Measurements from ENCODE around the gene TBC1D14. TPM values are rescaled to one million over a fixed set of nuclear protein-coding genes. Genes with fewer than 3 reads are reported as not detected.
A peak's percentile ranks its signal among the peaks of the same experiment; 100 is the strongest.

The TBC1D14 gene
- total RNA-seq, 1 experiment from 2014 or later = 50.2 TPM

- Mint-ChIP-seq H3K4me1 (peaks cover 43 to 44% of the 10 kb centered on the region in 2 experiments), H3K27me3 (ENCODE audit: low read depth) (no peaks in the 10 kb centered on the region), H3K4me3 (peak overlapping the region; percentile 40 to 61), H3K9me3 (no peaks in the 10 kb centered on the region), H3K36me3 (ENCODE audit: insufficient read depth in 1 of 3, low read depth in 3 of 3) (peaks cover 3 to 14% (median 9%) of the 10 kb centered on the region in 3 experiments; a peak in 5 of 7 replicates), H3K27ac (peak overlapping the region in 2 of 3 experiments; percentile 31 to 76; a peak in 3 of 7 replicates)
- Histone ChIP-seq H3K14ac (ENCODE audit: insufficient read depth, low read length) (no peak overlapping the region; the same call in 1 of the 2 replicates), H3K79me2 (ENCODE audit: insufficient read depth, low read length) (peaks cover 17% of the 10 kb centered on the region; the same call in 1 of the 2 replicates), H3K23me2 (ENCODE audit: insufficient read length, low read depth, low read length, poor library complexity, severe bottlenecking) (peaks cover 6% of the 10 kb centered on the region), H3K9me3 (ENCODE audit: control insufficient read depth, low read depth, low read length) (no peaks in the 10 kb centered on the region), H4K5ac (ENCODE audit: insufficient read length, low read depth, low read length) (no peak overlapping the region), H3K23ac (ENCODE audit: insufficient read length, low read depth, low read length) (no peak overlapping the region), H3K9ac (ENCODE audit: extremely low read depth, insufficient read length, low read length) (no peak overlapping the region), H2AFZ (ENCODE audit: low read length) (no peak overlapping the region), H3K4me1 (ENCODE audit: insufficient read depth, low read length) (peaks cover 5% of the 10 kb centered on the region; the same call in 1 of the 2 replicates), H4K91ac (ENCODE audit: insufficient read length, low read depth, low read length) (no peak overlapping the region), H3K18ac (ENCODE audit: insufficient read length, low read depth, low read length) (no peak overlapping the region), H3K4me2 (ENCODE audit: insufficient read depth, insufficient read length, low read length) (no peak overlapping the region), H3K27ac (ENCODE audit: insufficient read length, low read depth, low read length) (no peak overlapping the region), H2BK120ac (ENCODE audit: low read depth, low read length, poor library complexity, severe bottlenecking) (no peak overlapping the region), H3K79me1 (ENCODE audit: insufficient read depth, low read depth, low read length, poor library complexity, severe bottlenecking) (peaks cover 8% of the 10 kb centered on the region), H4K20me1 (ENCODE audit: control insufficient read depth, insufficient read depth, insufficient read length) (peaks cover 4% of the 10 kb centered on the region), H3K4ac (ENCODE audit: low read depth, low read length) (no peak overlapping the region), H3K27me3 (ENCODE audit: insufficient read depth, low read length) (no peaks in the 10 kb centered on the region), H2BK20ac (ENCODE audit: low read depth, low read length, poor library complexity, severe bottlenecking) (no peak overlapping the region), H4K8ac (replicated peaks; ENCODE audit: insufficient read length, low read depth, low read length) (no peak overlapping the region), H2BK15ac (ENCODE audit: low read depth, low read length) (no peak overlapping the region), H2BK5ac (ENCODE audit: insufficient read length, low read length) (no peak overlapping the region), H2BK12ac (ENCODE audit: insufficient read length, low read depth, low read length) (no peak overlapping the region), H3T11ph (ENCODE audit: low read length) (no peak overlapping the region), H3K56ac (ENCODE audit: insufficient read length, low read depth, low read length) (no peak overlapping the region), H2AK5ac (ENCODE audit: insufficient read length, low read length) (no peak overlapping the region)
- TF ChIP-seq, protein P1, sequence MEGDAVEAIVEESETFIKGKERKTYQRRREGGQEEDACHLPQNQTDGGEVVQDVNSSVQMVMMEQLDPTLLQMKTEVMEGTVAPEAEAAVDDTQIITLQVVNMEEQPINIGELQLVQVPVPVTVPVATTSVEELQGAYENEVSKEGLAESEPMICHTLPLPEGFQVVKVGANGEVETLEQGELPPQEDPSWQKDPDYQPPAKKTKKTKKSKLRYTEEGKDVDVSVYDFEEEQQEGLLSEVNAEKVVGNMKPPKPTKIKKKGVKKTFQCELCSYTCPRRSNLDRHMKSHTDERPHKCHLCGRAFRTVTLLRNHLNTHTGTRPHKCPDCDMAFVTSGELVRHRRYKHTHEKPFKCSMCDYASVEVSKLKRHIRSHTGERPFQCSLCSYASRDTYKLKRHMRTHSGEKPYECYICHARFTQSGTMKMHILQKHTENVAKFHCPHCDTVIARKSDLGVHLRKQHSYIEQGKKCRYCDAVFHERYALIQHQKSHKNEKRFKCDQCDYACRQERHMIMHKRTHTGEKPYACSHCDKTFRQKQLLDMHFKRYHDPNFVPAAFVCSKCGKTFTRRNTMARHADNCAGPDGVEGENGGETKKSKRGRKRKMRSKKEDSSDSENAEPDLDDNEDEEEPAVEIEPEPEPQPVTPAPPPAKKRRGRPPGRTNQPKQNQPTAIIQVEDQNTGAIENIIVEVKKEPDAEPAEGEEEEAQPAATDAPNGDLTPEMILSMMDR (conservative IDR thresholded peaks at IDR 0.05) = no peak
- DNase-seq = no peak
- WGBS (ENCODE audit: extremely low coverage, insufficient read length, low lambda C conversion rate) = no CpG with 5 or more reads among the region's 10 CpGs
Measured at GRCh38 chr4:6989331-6989923, 79.8 kb downstream of the TBC1D14 start.
